Effector memory CD4-positive, alpha-beta T cell (primary cell): Measurements from ENCODE around the gene TMEM132D.

Source experiments
- DNase-seq, 3 donors: peaks; one replicate each; pipeline ENCODE4 v3.0.0-alpha.2; 2020
- H3K27ac ChIP-seq: 2 replicates; pipeline ENCODE4 v1.7.0; 2013; ENCODE audit warnings: mild to moderate bottlenecking, low read length, moderate library complexity; ENCODE audit not compliant: insufficient read depth, poor library complexity, severe bottlenecking
- H3K27me3 ChIP-seq: replicated peaks from 2 replicates; pipeline ENCODE4 v1.7.0; 2013; ENCODE audit warnings: mild to moderate bottlenecking, low read length; ENCODE audit not compliant: insufficient read depth, control insufficient read depth, poor library complexity, severe bottlenecking
- H3K36me3 ChIP-seq: 2 replicates; pipeline ENCODE4 v1.7.0; 2013; ENCODE audit warnings: mild to moderate bottlenecking, low read length, moderate library complexity; ENCODE audit not compliant: control insufficient read depth, insufficient read depth
- H3K4me1 ChIP-seq: 2 replicates; pipeline ENCODE4 v1.7.0; 2013; ENCODE audit warnings: low read length, mild to moderate bottlenecking; ENCODE audit not compliant: control insufficient read depth, insufficient read depth, poor library complexity, severe bottlenecking
- H3K4me3 ChIP-seq: 2 replicates; pipeline ENCODE4 v1.7.0; 2013; ENCODE audit warnings: low read length, low read depth, mild to moderate bottlenecking; ENCODE audit not compliant: insufficient read depth, poor library complexity, severe bottlenecking
- H3K9me3 ChIP-seq: 2 replicates; pipeline ENCODE4 v1.7.0; 2013; ENCODE audit warnings: mild to moderate bottlenecking, low read length, moderate library complexity; ENCODE audit not compliant: control insufficient read depth

Gene TMEM132D

GRCh38 chr12:129613314-129613713, 290.5 kb downstream of the TMEM132D start:
- no peaks in the 10 kb centered on the region for H3K36me3 ChIP-seq
- H3K4me3 ChIP-seq: no peak overlapping the region
- H3K27me3 ChIP-seq: no peaks in the 10 kb centered on the region
- no peak for DNase-seq
- no peaks in the 10 kb centered on the region for H3K4me1 ChIP-seq
- H3K27ac ChIP-seq: no peak overlapping the region
- no peaks in the 10 kb centered on the region for H3K9me3 ChIP-seq

- no peaks in the 10 kb centered on the region for H3K4me1 ChIP-seq
- H3K36me3 ChIP-seq: no peaks in the 10 kb centered on the region
- DNase-seq: no peak
- no peaks in the 10 kb centered on the region for H3K27me3 ChIP-seq
- no peaks in the 10 kb centered on the region for H3K9me3 ChIP-seq
- no peak overlapping the region for H3K4me3 ChIP-seq
- H3K27ac ChIP-seq: no peak overlapping the region
Measured at GRCh38 chr12:129610601-129611120, 293.2 kb downstream of the TMEM132D start.

GRCh38 chr12:129607756-129608155, 296.1 kb downstream of the TMEM132D start:
- no peaks in the 10 kb centered on the region for H3K9me3 ChIP-seq
- no peak overlapping the region for H3K4me3 ChIP-seq
- no peak overlapping the region for H3K27ac ChIP-seq
- H3K27me3 ChIP-seq: no peaks in the 10 kb centered on the region
- H3K4me1 ChIP-seq: no peaks in the 10 kb centered on the region
- DNase-seq: no peak
- H3K36me3 ChIP-seq: no peaks in the 10 kb centered on the region

GRCh38 chr12:129607301-129607700, 296.5 kb downstream of the TMEM132D start:
- H3K27me3 ChIP-seq: no peaks in the 10 kb centered on the region
- H3K4me1 ChIP-seq: no peaks in the 10 kb centered on the region
- no peaks in the 10 kb centered on the region for H3K36me3 ChIP-seq
- no peak for DNase-seq
- no peak overlapping the region for H3K27ac ChIP-seq
- H3K9me3 ChIP-seq: no peaks in the 10 kb centered on the region
- H3K4me3 ChIP-seq: no peak overlapping the region

GRCh38 chr12:129606239-129606638, 297.6 kb downstream of the TMEM132D start:
- no peak for DNase-seq
- no peaks in the 10 kb centered on the region for H3K4me1 ChIP-seq
- H3K9me3 ChIP-seq: no peaks in the 10 kb centered on the region
- H3K27me3 ChIP-seq: no peaks in the 10 kb centered on the region
- H3K4me3 ChIP-seq: no peak overlapping the region
- H3K36me3 ChIP-seq: no peaks in the 10 kb centered on the region
- no peak overlapping the region for H3K27ac ChIP-seq

- Histone ChIP-seq H3K27ac (no peak overlapping the region), H3K36me3 (no peaks in the 10 kb centered on the region), H3K27me3 (no peaks in the 10 kb centered on the region), H3K9me3 (no peaks in the 10 kb centered on the region), H3K4me1 (no peaks in the 10 kb centered on the region), H3K4me3 (no peak overlapping the region)
- no peak for DNase-seq
Measured at GRCh38 chr12:129605666-129606065, 298.2 kb downstream of the TMEM132D start.

- Histone ChIP-seq H3K36me3 (no peaks in the 10 kb centered on the region), H3K9me3 (no peaks in the 10 kb centered on the region), H3K4me1 (no peaks in the 10 kb centered on the region), H3K27ac (no peak overlapping the region), H3K4me3 (no peak overlapping the region), H3K27me3 (no peaks in the 10 kb centered on the region)
- no peak for DNase-seq
Measured at GRCh38 chr12:129604506-129604905, 299.3 kb downstream of the TMEM132D start.

GRCh38 chr12:129599406-129599805, 304.4 kb downstream of the TMEM132D start:
- Histone ChIP-seq H3K36me3 (no peaks in the 10 kb centered on the region), H3K27me3 (no peaks in the 10 kb centered on the region), H3K9me3 (no peaks in the 10 kb centered on the region), H3K27ac (no peak overlapping the region), H3K4me3 (no peak overlapping the region), H3K4me1 (no peaks in the 10 kb centered on the region)
- DNase-seq: no peak

GRCh38 chr12:129594098-129594497, 309.7 kb downstream of the TMEM132D start:
- DNase-seq: no peak
- H3K27me3 ChIP-seq: no peaks in the 10 kb centered on the region
- H3K27ac ChIP-seq: no peak overlapping the region
- no peaks in the 10 kb centered on the region for H3K9me3 ChIP-seq
- H3K4me3 ChIP-seq: no peak overlapping the region
- no peaks in the 10 kb centered on the region for H3K4me1 ChIP-seq
- no peaks in the 10 kb centered on the region for H3K36me3 ChIP-seq

- H3K4me1 ChIP-seq: no peaks in the 10 kb centered on the region
- no peaks in the 10 kb centered on the region for H3K27me3 ChIP-seq
- no peak overlapping the region for H3K27ac ChIP-seq
- no peak for DNase-seq
- H3K36me3 ChIP-seq: no peaks in the 10 kb centered on the region
- H3K4me3 ChIP-seq: no peak overlapping the region
- H3K9me3 ChIP-seq: peaks cover 3% of the 10 kb centered on the region
Measured at GRCh38 chr12:129592449-129592848, 311.4 kb downstream of the TMEM132D start.

GRCh38 chr12:129589503-129589902, 314.3 kb downstream of the TMEM132D start:
- Histone ChIP-seq H3K27me3 (no peaks in the 10 kb centered on the region), H3K4me1 (no peaks in the 10 kb centered on the region), H3K27ac (no peak overlapping the region), H3K36me3 (no peaks in the 10 kb centered on the region), H3K4me3 (no peak overlapping the region), H3K9me3 (peaks cover 3% of the 10 kb centered on the region)
- DNase-seq: no peak
